NCI-H82 treated with DMSO at 0.1 percent for 48 hours (cell line): Measurements from ENCODE around the gene RYR1.
"Not testable (repeated sequence)": the region's sequence is repeated elsewhere in the genome, so short reads cannot be mapped to it uniquely, and the experiment has no call there.

ENCODE experiments used
- DNase-seq: peaks from one replicate; lab custom pipeline; 2025; ENCODE audit not compliant: unreplicated experiment; lab: John Stamatoyannopoulos, UW

Gene RYR1

GRCh38 chr19:38425810-38426466 is 7.6 kb upstream of the RYR1 start, which contains the start of gene RASGRP4:
TSS of gene RASGRP4 (minus strand) at chr19:38426219. CDS start at chr19:38426091, 128 bp downstream.
- DNase-seq, result no peak

GRCh38 chr19:38427035-38427677 is 6.3 kb upstream of the RYR1 start:
- DNase-seq, result not testable (repeated sequence)

GRCh38 chr19:38429055-38429810 is 4.3 kb upstream of the RYR1 start:
- DNase-seq, result no peak

- no peak for DNase-seq
These were observed 3.7 kb upstream of the RYR1 start for GRCh38 chr19:38429811-38430156.

GRCh38 chr19:38430931-38431330 is 2.6 kb upstream of the RYR1 start:
- no peak for DNase-seq

GRCh38 chr19:38434549-38435051 is 1.1 kb downstream of the RYR1 start:
- DNase-seq, result peak; percentile 55

- no peak for DNase-seq
These were observed 3.8 kb downstream of the RYR1 start for GRCh38 chr19:38437295-38437694.

- no peak for DNase-seq
These were observed 4.4 kb downstream of the RYR1 start for GRCh38 chr19:38437917-38438316.

GRCh38 chr19:38440592-38440991 is 7.1 kb downstream of the RYR1 start:
- no peak for DNase-seq

GRCh38 chr19:38441657-38442348 is 8.3 kb downstream of the RYR1 start:
- peak; percentile 37 for DNase-seq

- DNase-seq, result no peak
These were observed 9.2 kb downstream of the RYR1 start for GRCh38 chr19:38442736-38443135.

- no peak for DNase-seq
These were observed 10.0 kb downstream of the RYR1 start for GRCh38 chr19:38443458-38443999.

GRCh38 chr19:38444026-38444425 is 10.5 kb downstream of the RYR1 start:
- DNase-seq, result no peak

GRCh38 chr19:38445362-38445761 is 11.9 kb downstream of the RYR1 start:
- no peak for DNase-seq

GRCh38 chr19:38448225-38448624 is 14.7 kb downstream of the RYR1 start:
- DNase-seq, result no peak

GRCh38 chr19:38449518-38449917 is 16.0 kb downstream of the RYR1 start:
- DNase-seq, result no peak

GRCh38 chr19:38451036-38451435 is 17.5 kb downstream of the RYR1 start:
- no peak for DNase-seq

GRCh38 chr19:38451629-38452028 is 18.1 kb downstream of the RYR1 start:
- no peak for DNase-seq

- no peak for DNase-seq
These were observed 19.2 kb downstream of the RYR1 start for GRCh38 chr19:38452430-38453366.

GRCh38 chr19:38453596-38453995 is 20.1 kb downstream of the RYR1 start:
- DNase-seq, result no peak
